ENCODE data around the gene ACTN1.
"Not testable (repeated sequence)": the region's sequence is repeated elsewhere in the genome, so short reads cannot be mapped to it uniquely, and the experiment has no call there.

The ACTN1 gene

GRCh38 chr14:68979021-68979721 is at the start of gene ACTN1:
Gene ACTN1 (minus strand): TSS chr14:68979302. CDS start chr14:68979056, 246 bp downstream.
- peak; percentile 96 for DNase-seq (ENCODE audit: low spot score)

DNA sequence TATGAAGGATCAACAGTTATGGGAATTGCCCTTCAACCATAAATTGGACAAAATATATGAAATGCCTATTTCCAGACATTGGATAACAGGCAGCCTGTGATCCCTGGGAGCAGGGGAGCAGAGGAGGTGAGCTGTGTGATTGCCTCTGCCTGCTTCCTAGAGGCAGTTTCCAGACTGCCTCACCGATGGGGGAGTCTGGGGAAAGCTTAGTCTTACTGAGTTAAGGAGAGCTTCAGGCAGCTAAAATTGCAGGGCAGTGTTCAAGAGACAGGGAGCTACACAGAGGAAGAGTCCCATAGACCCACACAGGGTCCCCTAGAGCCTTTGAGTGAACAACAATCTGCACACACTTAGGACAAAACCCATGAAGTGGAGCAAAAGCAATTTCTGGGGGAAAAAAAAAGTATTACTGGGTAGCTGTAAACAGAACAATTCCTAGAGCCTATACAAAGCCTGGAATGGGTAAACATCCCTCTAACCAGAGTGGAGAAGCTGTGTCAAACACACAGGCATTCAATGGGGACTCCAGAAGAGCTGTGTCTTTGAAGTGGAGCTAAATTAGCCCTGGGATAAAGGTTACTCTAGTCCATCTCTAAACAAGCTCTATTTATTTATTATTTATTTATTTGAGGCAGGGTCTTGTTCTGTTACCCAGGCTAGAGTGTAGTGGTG is 48.3 kb upstream of the ACTN1 start:
- DNase-seq (ENCODE audit: low spot score) = no peak

DNA sequence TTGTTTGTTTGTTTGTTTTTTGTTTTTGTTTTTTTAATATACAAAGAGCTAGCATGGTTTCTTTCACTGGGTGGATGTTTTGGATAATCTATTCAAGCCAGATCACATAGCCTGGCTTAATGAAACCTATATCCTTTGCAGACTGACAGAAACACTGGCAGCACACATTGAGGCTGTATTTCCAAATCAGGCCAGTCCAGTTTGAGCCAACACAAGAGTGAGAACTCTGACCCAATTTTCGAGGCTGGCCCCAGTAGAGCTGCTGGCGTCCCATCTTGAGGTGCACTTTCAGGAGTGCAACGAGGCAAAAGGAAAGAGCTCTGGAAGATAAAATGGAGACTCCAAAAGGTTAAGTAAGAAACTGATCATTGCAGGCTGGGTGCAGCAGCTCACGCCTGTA is 43.9 kb upstream of the ACTN1 start:
- no peak for DNase-seq (ENCODE audit: low spot score)

- DNase-seq (ENCODE audit: low spot score) = not testable (repeated sequence)
Observed at GRCh38 chr14:69022093-69022492, 43.0 kb upstream of the ACTN1 start.

- no peak for DNase-seq (ENCODE audit: low spot score)
Observed at GRCh38 chr14:69017706-69018105, 38.6 kb upstream of the ACTN1 start.

DNA sequence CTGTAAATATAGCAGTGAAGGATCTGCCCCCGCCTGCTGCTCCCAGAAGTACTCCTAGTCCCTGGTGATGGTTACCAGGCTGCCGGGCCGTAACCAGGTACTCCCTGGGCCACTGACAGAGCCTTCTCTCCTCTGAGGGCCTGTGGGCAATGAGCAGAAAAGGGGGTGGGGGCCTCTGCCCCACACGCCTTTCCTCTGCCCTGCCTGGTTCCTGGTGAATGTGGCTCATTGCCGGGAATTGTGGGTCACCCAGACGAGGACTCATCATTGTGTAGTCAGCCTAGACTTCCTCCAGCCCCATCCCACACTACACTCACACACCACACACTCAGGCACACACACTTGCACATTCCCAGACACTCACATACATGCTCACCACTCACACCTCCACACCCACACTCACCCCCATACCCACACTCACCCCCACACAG is 35.7 kb upstream of the ACTN1 start:
- DNase-seq (ENCODE audit: low spot score) = no peak

- no peak for DNase-seq (ENCODE audit: low spot score)
Observed at GRCh38 chr14:69013943-69014782, 35.1 kb upstream of the ACTN1 start.

DNA sequence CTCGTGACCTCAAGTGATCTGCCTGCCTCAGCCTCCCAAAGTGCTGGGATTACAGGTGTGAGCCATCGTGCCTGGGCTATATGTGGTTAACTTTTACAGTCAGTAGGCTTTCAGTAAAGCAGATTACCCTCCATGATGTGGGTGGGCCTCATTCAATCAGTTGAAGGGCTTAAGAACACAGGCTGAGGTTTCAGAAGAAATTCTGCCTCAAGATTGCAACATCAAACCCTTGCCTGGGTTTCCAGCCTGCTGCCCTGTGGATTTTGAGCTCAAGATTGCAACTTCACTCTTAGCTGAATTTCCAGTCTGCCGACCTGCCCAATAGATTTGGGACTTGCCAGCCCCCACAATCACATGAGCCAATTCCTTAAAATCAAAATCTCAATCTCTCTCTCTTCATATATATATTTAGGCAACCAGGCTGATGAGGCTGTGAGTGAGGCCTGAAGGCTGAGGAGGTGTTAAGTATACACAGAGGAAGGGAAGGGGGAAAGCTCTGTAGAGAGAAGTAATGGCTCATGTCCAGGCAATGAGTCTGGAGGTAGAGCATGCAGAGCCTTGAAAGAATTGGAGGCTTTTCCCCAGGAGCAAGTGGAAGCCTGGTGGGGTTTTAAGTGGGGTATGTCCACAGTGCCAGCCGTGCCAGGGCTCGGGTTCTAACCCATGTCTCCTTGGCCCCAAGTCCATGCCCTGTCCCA is 33.3 kb upstream of the ACTN1 start:
- no peak for DNase-seq (ENCODE audit: low spot score)

- DNase-seq (ENCODE audit: low spot score) = no peak
Observed at GRCh38 chr14:69010648-69011047, 31.5 kb upstream of the ACTN1 start.

GRCh38 chr14:69008421-69008884 is 29.4 kb upstream of the ACTN1 start:
- DNase-seq (ENCODE audit: low spot score) = no peak

GRCh38 chr14:69006346-69006745 is 27.2 kb upstream of the ACTN1 start:
- DNase-seq (ENCODE audit: low spot score) = no peak

- DNase-seq (ENCODE audit: low spot score) = no peak
Observed at GRCh38 chr14:69005432-69006148, 26.5 kb upstream of the ACTN1 start.

- DNase-seq (ENCODE audit: low spot score) = no peak
Observed at GRCh38 chr14:69004731-69005431, 25.8 kb upstream of the ACTN1 start.

GRCh38 chr14:69003626-69004025 is 24.5 kb upstream of the ACTN1 start:
- no peak for DNase-seq (ENCODE audit: low spot score)

DNA sequence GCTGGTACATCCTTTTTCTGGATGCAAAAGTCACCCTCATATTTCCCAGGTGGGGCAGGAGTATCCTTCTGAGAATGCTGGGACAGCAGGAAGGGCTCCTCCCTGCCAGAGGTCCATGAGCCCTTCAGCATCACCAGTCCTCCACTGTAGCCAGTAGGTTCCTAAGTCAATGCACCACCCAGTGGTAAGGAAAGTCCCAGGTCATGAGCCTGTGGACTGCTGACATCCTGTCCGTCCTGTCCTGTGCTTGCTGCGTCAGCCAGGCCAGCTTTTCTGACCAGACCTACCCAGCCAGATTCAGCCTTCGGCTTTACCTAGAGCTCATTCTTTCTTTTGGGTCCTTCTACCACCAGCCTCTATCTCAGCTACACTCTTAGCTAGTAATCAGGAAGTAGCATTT is 23.0 kb upstream of the ACTN1 start:
- no peak for DNase-seq (ENCODE audit: low spot score)

DNA sequence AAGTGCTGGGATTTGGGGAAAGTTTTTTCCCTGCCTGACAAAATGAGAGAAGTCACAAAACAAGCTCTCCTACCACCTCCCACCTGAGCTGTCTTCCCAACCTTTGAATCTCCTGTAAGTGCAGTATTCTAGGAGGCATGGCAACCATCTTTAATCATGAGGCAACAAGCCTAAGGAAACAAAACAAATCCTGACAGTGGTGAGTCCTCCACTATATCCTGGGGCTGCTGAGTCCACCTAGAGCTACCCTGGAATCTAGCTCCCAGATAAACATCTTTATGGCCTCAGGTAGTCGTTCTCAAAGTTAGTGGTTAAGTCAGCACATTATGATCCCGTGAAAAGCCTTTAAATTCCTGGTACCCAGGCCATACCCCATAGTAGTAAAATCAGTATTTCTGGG is 22.3 kb upstream of the ACTN1 start:
- no peak for DNase-seq (ENCODE audit: low spot score)

DNA sequence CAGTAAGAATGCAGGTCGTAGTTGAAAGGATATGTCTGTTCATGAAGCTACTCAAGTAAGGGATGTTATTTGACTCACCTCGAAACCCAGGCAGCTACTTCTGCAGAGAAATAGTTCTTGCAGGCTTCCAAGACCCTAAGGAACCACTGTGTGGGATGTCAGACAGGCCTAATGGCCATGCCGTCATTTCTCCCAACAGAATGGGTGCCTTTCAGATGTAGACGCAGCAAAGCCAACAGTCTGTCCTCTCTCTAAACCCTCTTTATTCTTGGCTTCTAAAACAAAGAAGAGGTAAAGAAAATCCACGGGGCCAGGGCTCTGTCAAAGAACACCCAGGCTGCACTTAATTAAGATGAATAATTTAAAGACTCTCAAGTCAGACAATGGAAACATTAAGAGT is 19.0 kb upstream of the ACTN1 start:
- DNase-seq (ENCODE audit: low spot score) = no peak

DNA sequence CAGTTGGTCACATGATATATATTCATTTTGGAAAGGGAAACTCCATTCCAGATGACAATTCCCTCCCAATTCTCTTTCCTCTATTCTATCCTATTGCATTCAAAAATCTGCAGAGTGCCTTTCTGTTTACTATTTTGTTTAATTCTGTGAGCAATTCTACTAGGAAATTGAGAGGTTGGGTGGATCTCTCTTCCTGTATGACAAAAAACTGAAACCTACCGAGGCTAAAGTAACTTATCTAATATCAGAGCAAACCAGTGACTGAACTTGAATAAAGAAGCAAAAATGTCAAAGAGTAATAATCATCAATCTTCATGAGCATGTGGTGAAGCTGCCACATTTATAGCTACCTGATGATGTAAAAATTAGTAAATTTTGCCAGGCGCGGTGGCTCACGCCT is 16.6 kb upstream of the ACTN1 start:
- DNase-seq (ENCODE audit: low spot score) = no peak

DNA sequence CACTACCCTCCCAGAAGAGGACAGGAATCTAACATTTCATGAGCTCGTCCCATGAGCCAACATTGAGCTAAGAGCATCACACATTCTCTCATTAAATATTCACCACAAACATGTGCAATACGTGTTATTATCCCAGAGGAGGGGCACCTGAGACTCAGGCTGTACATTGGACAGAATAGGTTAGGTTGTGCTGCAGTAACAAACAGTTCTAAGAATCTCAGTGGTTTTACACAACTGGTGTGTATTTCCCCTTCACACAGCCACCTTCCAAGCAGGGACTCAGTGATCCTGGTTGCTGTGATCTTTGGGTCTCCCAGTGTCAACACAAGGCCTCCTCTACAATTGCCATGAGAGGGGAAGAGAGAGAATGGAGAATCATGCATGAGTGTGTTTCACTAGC is 15.0 kb upstream of the ACTN1 start:
- DNase-seq (ENCODE audit: low spot score) = no peak

DNA sequence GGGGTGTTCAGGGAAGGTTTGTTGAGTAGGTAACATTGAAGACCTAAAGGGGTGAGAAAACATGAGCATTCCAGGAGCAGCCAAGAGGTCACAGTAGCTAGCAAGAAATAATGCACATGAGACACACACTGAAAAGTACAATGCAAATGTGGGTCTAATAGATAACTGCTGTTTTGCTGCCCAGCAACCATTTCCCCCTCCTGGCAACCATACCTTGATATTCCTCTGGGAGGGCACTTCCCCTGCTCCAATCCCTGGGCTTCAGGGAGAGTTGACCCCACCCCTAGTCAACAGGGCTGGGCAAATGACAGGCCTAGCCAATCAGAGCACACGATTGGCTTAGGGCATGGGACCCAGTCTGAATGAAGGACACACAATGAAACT is 8.5 kb upstream of the ACTN1 start:
- peak; percentile 55 for DNase-seq (ENCODE audit: low spot score)
